Natural killer cell (primary cell): Measurements from ENCODE around the gene OR1S1. TPM values are rescaled to one million over a fixed set of nuclear protein-coding genes. Genes with fewer than 3 reads are reported as not detected.
"Not testable (repeated sequence)": the region's sequence is repeated elsewhere in the genome, so short reads cannot be mapped to it uniquely, and the experiment has no call there.

Experiments
- ATAC-seq, 3 donors: fragments of 150-1000 bp in 2 of 3; fragments of 200-7000 bp in 1 of 3; cut with Tn5 transposase; 1 replicate in 1 of 3; 2 replicates in 2 of 3; pipeline ENCODE4 v1.10.0; 2021; ENCODE audit warnings: mild to moderate bottlenecking in 2 of 3, moderate library complexity in 2 of 3
- DNase-seq, 2 donors: peaks; one replicate each; pipeline versions ENCODE4 v3.0.0 to v3.0.0-alpha.2; 2013 to 2021; ENCODE audit warnings: mixed read lengths in 1 of 2
- H3K27ac ChIP-seq: one replicate; pipeline ENCODE4 v1.5.1; 2013; ENCODE audit warnings: mild to moderate bottlenecking, low read length
- H3K27me3 ChIP-seq: one replicate; pipeline ENCODE4 v1.6.1; 2013; ENCODE audit warnings: low read length; ENCODE audit not compliant: control insufficient read depth, insufficient read depth
- H3K36me3 ChIP-seq: one replicate; pipeline ENCODE4 v1.6.1; 2013; ENCODE audit warnings: low read length; ENCODE audit not compliant: control insufficient read depth, insufficient read depth
- H3K4me1 ChIP-seq: one replicate; pipeline ENCODE4 v1.6.1; 2013; ENCODE audit warnings: low read length; ENCODE audit not compliant: control insufficient read depth, insufficient read depth
- H3K4me3 ChIP-seq: one replicate; pipeline ENCODE4 v1.5.1; 2013; ENCODE audit warnings: low read length
- H3K9me3 ChIP-seq: one replicate; pipeline ENCODE4 v1.6.1; 2013; ENCODE audit warnings: low read length; ENCODE audit not compliant: control insufficient read depth, insufficient read depth
- H3K27ac Mint-ChIP-seq, 2 donors: one replicate each; pipeline ENCODE4 v1.8.0; 2022; ENCODE audit warnings: mild to moderate bottlenecking in 2 of 2, mixed read lengths in 2 of 2, moderate library complexity in 1 of 2
- H3K27me3 Mint-ChIP-seq, 2 donors: one replicate each; pipeline ENCODE4 v1.8.0; 2022; ENCODE audit warnings: low read depth in 2 of 2, mixed read lengths in 2 of 2
- H3K36me3 Mint-ChIP-seq: one replicate; pipeline ENCODE4 v1.8.0; 2022; ENCODE audit warnings: mixed read lengths
- H3K4me1 Mint-ChIP-seq, 2 donors: one replicate each; pipeline ENCODE4 v1.8.0; 2022; ENCODE audit warnings: mixed read lengths in 2 of 2
- H3K4me3 Mint-ChIP-seq: one replicate; pipeline ENCODE4 v1.8.0; 2022; ENCODE audit warnings: mild to moderate bottlenecking, moderate library complexity, mixed read lengths
- H3K9me3 Mint-ChIP-seq, 2 donors: one replicate each; pipeline ENCODE4 v1.8.0; 2022; ENCODE audit warnings: mixed read lengths in 2 of 2
- WGBS: methylation state at CpG from one replicate; pipeline ENCODE4 v1.1.7; 2013; ENCODE audit warnings: missing lambda C conversion rate; ENCODE audit not compliant: insufficient coverage; 5-methylcytosine and 5-hydroxymethylcytosine counted together
- intact Hi-C: fragments of 100-400 bp; cut with micrococcal nuclease; formaldehyde crosslinking; loops from one replicate; pipeline ENCODE4 v1.14.2; 2022
- total RNA-seq, 4 donors: library from RNA; stranded (reverse); fragments of 120-200 nt in 1 of 4; gene quantifications; one replicate each; pipeline versions ENCODE4 v1.2.3 to v1.2.4, GENCODE V29; 2013 to 2022
- TF ChIP-seq, protein P1 (sequence below): fragments of 200-600 bp; IDR thresholded peaks from one replicate; pipeline ENCODE4 v1.8.0; 2022; ENCODE audit warnings: antibody characterized with exemption

Gene OR1S1
- total RNA-seq: not detected
- not detected for total RNA-seq (2013)

DNA sequence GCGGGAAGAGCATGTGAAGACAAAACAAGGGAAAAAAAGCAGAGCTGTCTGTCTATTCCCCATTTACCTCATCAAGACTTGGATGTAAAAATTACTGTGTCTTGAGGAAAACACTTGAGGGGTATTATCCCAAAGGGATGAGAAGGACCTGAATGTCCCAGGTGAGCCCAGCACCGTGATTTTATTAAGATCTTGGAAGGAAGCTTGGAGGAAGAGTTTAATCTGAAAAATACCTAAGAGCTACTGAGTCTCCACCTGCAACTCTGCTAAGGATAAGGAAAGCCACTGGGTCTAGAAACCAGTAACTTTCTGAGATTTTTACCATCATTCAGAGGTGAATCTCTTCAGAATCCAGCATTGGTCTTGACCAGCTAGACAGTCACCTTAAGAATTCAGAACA, at the start of gene OR1S1:
OR1S1 (plus strand) TSS at position 301 of the 400 bp plus-strand sequence.
- H3K4me3 Mint-ChIP-seq, H3K27ac ChIP-seq, H3K4me3 ChIP-seq, H3K27ac Mint-ChIP-seq, H3K4me1 ChIP-seq, ATAC-seq, H3K9me3 Mint-ChIP-seq, H3K9me3 ChIP-seq, DNase-seq, H3K36me3 ChIP-seq, H3K4me1 Mint-ChIP-seq, H3K27me3 ChIP-seq, H3K36me3 Mint-ChIP-seq, H3K27me3 Mint-ChIP-seq: not testable (repeated sequence)
- intact Hi-C loops: loop anchor here (10.0 kb wide), 1 partner anchor 58 kb away; no protein-coding TSS in a partner anchor
- WGBS: no CpG with 5 or more reads among the region's 2 CpGs

DNA sequence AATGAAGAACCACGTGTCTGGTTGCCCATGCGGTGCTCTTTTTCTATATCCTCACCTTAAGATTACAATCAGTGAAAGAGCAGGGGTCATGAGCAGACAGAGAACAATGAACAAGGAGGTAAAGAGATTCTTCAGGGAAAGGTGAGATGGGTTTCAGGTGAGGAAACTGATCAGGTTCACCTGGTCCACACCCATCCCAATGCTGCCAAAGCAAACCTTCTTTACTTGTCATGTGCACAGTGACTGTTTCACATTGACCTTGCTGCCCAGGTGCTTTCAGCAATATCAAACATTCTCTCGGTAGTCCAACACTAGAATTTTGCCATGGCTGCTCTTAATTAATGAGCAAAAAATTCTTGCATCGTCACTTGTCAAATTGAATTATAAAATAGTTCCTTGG, 48.1 kb upstream of the OR1S1 start:
- TF ChIP-seq, protein P1, sequence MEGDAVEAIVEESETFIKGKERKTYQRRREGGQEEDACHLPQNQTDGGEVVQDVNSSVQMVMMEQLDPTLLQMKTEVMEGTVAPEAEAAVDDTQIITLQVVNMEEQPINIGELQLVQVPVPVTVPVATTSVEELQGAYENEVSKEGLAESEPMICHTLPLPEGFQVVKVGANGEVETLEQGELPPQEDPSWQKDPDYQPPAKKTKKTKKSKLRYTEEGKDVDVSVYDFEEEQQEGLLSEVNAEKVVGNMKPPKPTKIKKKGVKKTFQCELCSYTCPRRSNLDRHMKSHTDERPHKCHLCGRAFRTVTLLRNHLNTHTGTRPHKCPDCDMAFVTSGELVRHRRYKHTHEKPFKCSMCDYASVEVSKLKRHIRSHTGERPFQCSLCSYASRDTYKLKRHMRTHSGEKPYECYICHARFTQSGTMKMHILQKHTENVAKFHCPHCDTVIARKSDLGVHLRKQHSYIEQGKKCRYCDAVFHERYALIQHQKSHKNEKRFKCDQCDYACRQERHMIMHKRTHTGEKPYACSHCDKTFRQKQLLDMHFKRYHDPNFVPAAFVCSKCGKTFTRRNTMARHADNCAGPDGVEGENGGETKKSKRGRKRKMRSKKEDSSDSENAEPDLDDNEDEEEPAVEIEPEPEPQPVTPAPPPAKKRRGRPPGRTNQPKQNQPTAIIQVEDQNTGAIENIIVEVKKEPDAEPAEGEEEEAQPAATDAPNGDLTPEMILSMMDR: no peak
- intact Hi-C loops: no loop called here
- peaks cover 3 to 6% of the 10 kb centered on the region in 2 donors for H3K27me3 Mint-ChIP-seq
- DNase-seq (no peak), ATAC-seq (no peak)
- no peak overlapping the region for H3K4me3 ChIP-seq
- no peaks in the 10 kb centered on the region for H3K36me3 Mint-ChIP-seq
- no peak overlapping the region for H3K27ac ChIP-seq
- WGBS: 76% methylated on average over 3 of the region's 4 CpGs
- no peak overlapping the region for H3K27ac Mint-ChIP-seq
- H3K9me3 Mint-ChIP-seq: peaks cover 0 to 2% of the 10 kb centered on the region in 2 donors
- H3K4me1 ChIP-seq: no peaks in the 10 kb centered on the region
- no peak overlapping the region for H3K4me3 Mint-ChIP-seq
- no peaks in the 10 kb centered on the region for H3K4me1 Mint-ChIP-seq
- no peaks in the 10 kb centered on the region for H3K36me3 ChIP-seq
- no peaks in the 10 kb centered on the region for H3K9me3 ChIP-seq
- H3K27me3 ChIP-seq: no peaks in the 10 kb centered on the region

DNA sequence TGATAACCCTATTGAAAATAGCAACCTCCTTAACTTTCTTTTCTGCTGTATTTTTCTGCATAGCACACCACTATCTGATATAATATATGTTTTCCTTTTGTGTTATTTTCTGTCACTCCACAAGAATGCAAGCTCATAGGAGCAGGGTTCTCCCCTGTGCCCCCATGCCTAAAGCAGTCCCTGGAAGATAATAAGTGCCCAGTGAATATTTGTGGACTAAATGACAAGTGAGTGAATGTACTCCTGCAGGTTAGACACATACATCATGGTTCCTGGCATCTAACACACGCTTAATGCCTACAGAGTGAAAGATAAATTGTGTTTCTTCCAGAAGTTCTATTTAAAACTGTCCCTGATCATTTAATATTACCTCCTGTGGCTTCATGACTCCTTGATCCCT, 47.5 kb upstream of the OR1S1 start:
- H3K4me3 ChIP-seq: no peak overlapping the region
- no peaks in the 10 kb centered on the region for H3K4me1 ChIP-seq
- H3K36me3 ChIP-seq: no peaks in the 10 kb centered on the region
- H3K27me3 ChIP-seq: no peaks in the 10 kb centered on the region
- H3K9me3 ChIP-seq: no peaks in the 10 kb centered on the region
- 83% methylated on average over 1 of the region's 1 CpG for WGBS
- Mint-ChIP-seq H3K4me1 (no peaks in the 10 kb centered on the region), H3K4me3 (no peak overlapping the region), H3K27me3 (peaks cover 6% of the 10 kb centered on the region in 2 donors), H3K27ac (no peak overlapping the region), H3K36me3 (no peaks in the 10 kb centered on the region), H3K9me3 (no peaks in the 10 kb centered on the region)
- no peak for ATAC-seq
- TF ChIP-seq, protein P1: no peak
- DNase-seq: no peak
- no peak overlapping the region for H3K27ac ChIP-seq
- intact Hi-C loops: no loop called here

DNA sequence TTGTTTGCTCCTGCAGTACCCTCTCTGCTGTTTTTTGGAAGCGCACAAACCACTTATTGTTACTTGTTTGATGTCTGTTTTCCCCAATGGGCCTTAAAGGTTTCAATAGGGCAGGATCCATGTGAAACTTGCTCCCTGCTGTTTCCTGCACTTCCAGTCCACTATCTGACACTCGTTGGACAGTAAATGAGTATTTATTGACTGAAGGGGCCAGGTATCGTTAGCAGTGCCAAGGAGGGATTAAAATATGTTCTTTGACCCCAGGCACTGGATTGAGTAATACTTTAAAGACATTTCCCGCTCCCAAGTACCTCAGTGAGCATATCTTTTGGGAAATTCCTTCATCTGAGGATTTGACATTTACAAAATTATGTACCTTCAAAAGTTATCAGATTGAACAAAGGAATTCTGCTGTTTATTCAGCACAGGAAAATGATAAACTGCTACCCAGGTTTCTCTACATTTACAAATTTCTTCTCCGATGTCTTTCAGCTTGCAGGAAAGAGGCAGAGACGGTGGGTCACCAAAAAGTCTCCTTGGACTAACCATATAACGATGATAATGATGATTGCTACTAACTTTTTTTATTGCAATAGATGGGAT, 46.9 kb upstream of the OR1S1 start:
- H3K9me3 Mint-ChIP-seq: no peaks in the 10 kb centered on the region
- intact Hi-C loops: no loop called here
- peaks cover 6% of the 10 kb centered on the region in 2 donors for H3K27me3 Mint-ChIP-seq
- WGBS: 67% methylated on average over 7 of the region's 7 CpGs
- Histone ChIP-seq H3K36me3 (no peaks in the 10 kb centered on the region), H3K27me3 (no peaks in the 10 kb centered on the region), H3K27ac (no peak overlapping the region), H3K4me3 (no peak overlapping the region), H3K4me1 (no peaks in the 10 kb centered on the region), H3K9me3 (no peaks in the 10 kb centered on the region)
- DNase-seq: no peak
- TF ChIP-seq, protein P1: no peak
- H3K4me1 Mint-ChIP-seq: no peaks in the 10 kb centered on the region
- no peaks in the 10 kb centered on the region for H3K36me3 Mint-ChIP-seq
- ATAC-seq: no peak
- no peak overlapping the region for H3K27ac Mint-ChIP-seq
- no peak overlapping the region for H3K4me3 Mint-ChIP-seq
